RKO (cell line): Measurements from ENCODE around the gene TSHZ2.
A peak's percentile ranks its signal among the peaks of the same experiment; 100 is the strongest.

Experiments
- DNase-seq: peaks from one replicate; pipeline ENCODE4 v3.0.0-alpha.2; 2016; ENCODE audit warnings: low spot score

TSHZ2 gene

GRCh38 chr20:53284696-53285095 lies 312.5 kb downstream of the TSHZ2 start:
- no peak for DNase-seq

- DNase-seq, result no peak
Measured at GRCh38 chr20:53287357-53288042, 315.3 kb downstream of the TSHZ2 start.

- peak; percentile 23 for DNase-seq
Measured at GRCh38 chr20:53291548-53291947, 319.4 kb downstream of the TSHZ2 start.

GRCh38 chr20:53292347-53292746 lies 320.2 kb downstream of the TSHZ2 start:
- DNase-seq, result no peak

GRCh38 chr20:53294804-53295203 lies 322.6 kb downstream of the TSHZ2 start:
- no peak for DNase-seq

- DNase-seq, result no peak
Measured at GRCh38 chr20:53296025-53296424, 323.9 kb downstream of the TSHZ2 start.

GRCh38 chr20:53296451-53297153 lies 324.4 kb downstream of the TSHZ2 start:
- no peak for DNase-seq

- no peak for DNase-seq
Measured at GRCh38 chr20:53297154-53297529, 325.0 kb downstream of the TSHZ2 start.

- no peak for DNase-seq
Measured at GRCh38 chr20:53298260-53298659, 326.1 kb downstream of the TSHZ2 start.

- DNase-seq, result no peak
Measured at GRCh38 chr20:53298911-53299310, 326.8 kb downstream of the TSHZ2 start.

GRCh38 chr20:53299831-53300230 lies 327.7 kb downstream of the TSHZ2 start:
- DNase-seq, result no peak

GRCh38 chr20:53301869-53302268 lies 329.7 kb downstream of the TSHZ2 start:
- DNase-seq, result no peak

- no peak for DNase-seq
Measured at GRCh38 chr20:53302695-53303412, 330.7 kb downstream of the TSHZ2 start.

GRCh38 chr20:53303413-53303760 lies 331.2 kb downstream of the TSHZ2 start:
- no peak for DNase-seq

- no peak for DNase-seq
Measured at GRCh38 chr20:53304146-53304545, 332.0 kb downstream of the TSHZ2 start.

- DNase-seq, result no peak
Measured at GRCh38 chr20:53306192-53306805, 334.1 kb downstream of the TSHZ2 start.

GRCh38 chr20:53307964-53308597 lies 335.9 kb downstream of the TSHZ2 start:
- DNase-seq, result no peak

GRCh38 chr20:53309515-53309914 lies 337.4 kb downstream of the TSHZ2 start:
- no peak for DNase-seq

- no peak for DNase-seq
Measured at GRCh38 chr20:53312957-53313356, 340.8 kb downstream of the TSHZ2 start.

- no peak for DNase-seq
Measured at GRCh38 chr20:53316206-53316937, 344.2 kb downstream of the TSHZ2 start.

GRCh38 chr20:53319200-53319599 lies 347.0 kb downstream of the TSHZ2 start:
- no peak for DNase-seq

GRCh38 chr20:53319716-53320115 lies 347.6 kb downstream of the TSHZ2 start:
- no peak for DNase-seq
